CD4-positive, alpha-beta memory T cell (primary cell): ENCODE data around the gene TEX10. TPM values are rescaled to one million over a fixed set of nuclear protein-coding genes. Genes with fewer than 3 reads are reported as not detected.
A peak's percentile ranks its signal among the peaks of the same experiment; 100 is the strongest.

Source experiments
- CTCF ChIA-PET: fragments of 350-600 bp; sonication (Branson Sonifier 250); formaldehyde crosslinking; loops from one replicate; lab custom pipeline; 2021; ENCODE audit warnings: inconsistent platforms; ENCODE audit not compliant: partially characterized antibody; lab: Charles Lee
- POLR2A ChIA-PET: fragments of 350-600 bp; sonication (Branson Sonifier 250); formaldehyde crosslinking; loops from one replicate; lab custom pipeline; 2021; ENCODE audit not compliant: partially characterized antibody; lab: Charles Lee
- DNase-seq, 5 donors: peaks; one replicate each; pipeline versions ENCODE4 v3.0.0 to v3.0.0-alpha.2; 2020 to 2022; ENCODE audit warnings: mixed read lengths in 1 of 5
- H3K27ac ChIP-seq: one replicate; pipeline ENCODE4 v1.7.0; 2013; ENCODE audit warnings: low read depth, low read length
- H3K27me3 ChIP-seq: 2 replicates; pipeline ENCODE4 v1.7.0; 2013; ENCODE audit warnings: mild to moderate bottlenecking, low read length, moderate library complexity; ENCODE audit not compliant: insufficient read depth
- H3K36me3 ChIP-seq: 2 replicates; pipeline ENCODE4 v1.7.0; 2013; ENCODE audit warnings: mild to moderate bottlenecking, low read length, moderate library complexity; ENCODE audit not compliant: insufficient read depth
- H3K4me1 ChIP-seq: 2 replicates; pipeline ENCODE4 v1.7.0; 2013; ENCODE audit warnings: mild to moderate bottlenecking, low read length, moderate library complexity; ENCODE audit not compliant: insufficient read depth
- H3K4me3 ChIP-seq, 2 donors: one replicate each; pipeline ENCODE4 v1.7.0; 2013; ENCODE audit warnings: low read length in 2 of 2, mild to moderate bottlenecking in 1 of 2
- H3K9me3 ChIP-seq, 2 donors: one replicate each; pipeline ENCODE4 v1.7.0; 2013; ENCODE audit warnings: low read length in 2 of 2, control low read depth in 1 of 2; ENCODE audit not compliant: control insufficient read depth in 1 of 2
- H3K27ac Mint-ChIP-seq, 7 donors: one replicate each; pipeline ENCODE4 v1.8.0; 2020 to 2021; ENCODE audit warnings: mixed read lengths in 7 of 7, mild to moderate bottlenecking in 6 of 7, inconsistent platforms in 3 of 7, moderate library complexity in 3 of 7
- H3K27me3 Mint-ChIP-seq, 2 donors: one replicate each; pipeline ENCODE4 v1.8.0; 2020 to 2021; ENCODE audit warnings: mixed read lengths in 2 of 2
- H3K36me3 Mint-ChIP-seq, 2 donors: one replicate each; pipeline ENCODE4 v1.8.0; 2020 to 2021; ENCODE audit warnings: mixed read lengths in 2 of 2, inconsistent platforms in 1 of 2, mild to moderate bottlenecking in 1 of 2
- H3K4me1 Mint-ChIP-seq, 4 donors: one replicate each; pipeline ENCODE4 v1.8.0; 2020 to 2021; ENCODE audit warnings: mixed read lengths in 4 of 4, mild to moderate bottlenecking in 1 of 4
- H3K4me3 Mint-ChIP-seq, 8 donors: one replicate each; pipeline ENCODE4 v1.8.0; 2020 to 2021; ENCODE audit warnings: mixed read lengths in 8 of 8, mild to moderate bottlenecking in 7 of 8, moderate library complexity in 6 of 8, inconsistent platforms in 3 of 8
- H3K9me3 Mint-ChIP-seq, 8 donors: one replicate each; pipeline ENCODE4 v1.8.0; 2020 to 2021; ENCODE audit warnings: mixed read lengths in 8 of 8, mild to moderate bottlenecking in 5 of 8, inconsistent platforms in 3 of 8, moderate library complexity in 1 of 8
- intact Hi-C: fragments of 100-400 bp; cut with micrococcal nuclease; formaldehyde crosslinking; loops from one replicate; pipeline ENCODE4 v1.15.1; 2023
- polyA plus RNA-seq, 2 donors: library from polyadenylated mRNA; unstranded; fragments of 300-500 nt; fragmentation: Illumina TruSeq; gene quantifications; one replicate each; pipeline ENCODE4 v1.2.3, GENCODE V29; 2021
- total RNA-seq, 2 experiments: library from RNA; stranded (reverse); gene quantifications; one replicate each; pipeline ENCODE4 v1.2.3, GENCODE V29; 2021

TEX10 gene
- total and polyA plus RNA-seq, 4 experiments from 2014 or later = 5.6 to 22.8 (median 19.2) TPM

DNA sequence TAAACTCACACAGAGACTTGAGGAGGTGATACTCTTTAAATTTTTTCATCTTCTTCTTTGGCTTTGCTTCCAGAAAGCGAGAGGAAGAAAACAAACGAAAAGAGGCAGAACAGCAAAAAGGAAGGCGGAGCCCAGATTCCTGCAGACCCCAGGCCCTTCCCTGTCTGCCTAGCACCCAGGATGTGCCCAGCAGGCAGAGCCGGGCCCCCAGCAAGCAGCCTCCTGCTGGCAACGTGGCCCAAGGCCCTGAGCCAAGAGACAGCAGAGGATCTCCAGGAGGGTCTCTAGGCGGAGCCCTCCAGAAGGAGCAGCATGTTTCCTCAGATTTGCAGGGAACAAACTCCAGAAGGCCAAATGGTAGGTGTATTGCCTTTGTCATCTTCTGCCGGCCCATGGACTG lies 68.5 kb downstream of the TEX10 start:
- POLR2A ChIA-PET = no interaction called here
- Histone ChIP-seq H3K4me1 (no peaks in the 10 kb centered on the region), H3K9me3 (no peaks in the 10 kb centered on the region), H3K36me3 (peaks cover 8% of the 10 kb centered on the region), H3K27ac (no peak overlapping the region), H3K27me3 (no peaks in the 10 kb centered on the region), H3K4me3 (no peak overlapping the region)
- H3K4me3 Mint-ChIP-seq = no peak overlapping the region
- intact Hi-C loops = no loop called here
- H3K36me3 Mint-ChIP-seq = peaks cover 61 to 71% of the 10 kb centered on the region in 2 donors
- CTCF ChIA-PET = no interaction called here
- no peak overlapping the region for H3K27ac Mint-ChIP-seq
- H3K9me3 Mint-ChIP-seq = peaks cover 3 to 24% (median 11%) of the 10 kb centered on the region in 8 donors
- no peak for DNase-seq
- no peaks in the 10 kb centered on the region for H3K27me3 Mint-ChIP-seq
- H3K4me1 Mint-ChIP-seq = peaks cover 0 to 4% (median 2%) of the 10 kb centered on the region in 4 donors

DNA sequence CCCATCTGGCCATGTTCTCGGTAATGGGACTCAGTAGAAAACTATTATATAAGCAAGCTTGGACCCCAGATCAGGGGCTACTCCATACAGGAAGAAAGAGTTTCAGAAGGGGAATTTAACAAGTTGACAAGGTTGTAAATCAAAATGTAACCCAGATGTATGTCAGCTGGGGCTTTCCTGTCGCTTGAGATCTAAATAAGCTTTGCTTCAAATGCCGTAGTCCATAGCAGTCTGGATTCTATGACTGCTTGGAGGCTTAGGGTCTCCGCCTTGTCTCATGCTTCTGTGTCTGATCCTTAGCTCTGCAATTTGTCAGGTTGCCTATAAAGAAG lies 70.4 kb downstream of the TEX10 start:
- H3K9me3 Mint-ChIP-seq = peaks cover 0 to 15% (median 10%) of the 10 kb centered on the region in 8 donors
- Histone ChIP-seq H3K4me1 (no peaks in the 10 kb centered on the region), H3K4me3 (no peak overlapping the region), H3K36me3 (peaks cover 8% of the 10 kb centered on the region), H3K27me3 (no peaks in the 10 kb centered on the region), H3K27ac (no peak overlapping the region), H3K9me3 (no peaks in the 10 kb centered on the region)
- ChIA-PET POLR2A (no interaction called here), CTCF (no interaction called here)
- DNase-seq = no peak
- peaks cover 0 to 1% (median 0%) of the 10 kb centered on the region in 4 donors for H3K4me1 Mint-ChIP-seq
- H3K27ac Mint-ChIP-seq = peak overlapping the region in 1 of 7 donors; percentile 38
- no peak overlapping the region for H3K4me3 Mint-ChIP-seq
- H3K36me3 Mint-ChIP-seq = peaks cover 60 to 65% of the 10 kb centered on the region in 2 donors
- intact Hi-C loops = no loop called here
- H3K27me3 Mint-ChIP-seq = no peaks in the 10 kb centered on the region

DNA sequence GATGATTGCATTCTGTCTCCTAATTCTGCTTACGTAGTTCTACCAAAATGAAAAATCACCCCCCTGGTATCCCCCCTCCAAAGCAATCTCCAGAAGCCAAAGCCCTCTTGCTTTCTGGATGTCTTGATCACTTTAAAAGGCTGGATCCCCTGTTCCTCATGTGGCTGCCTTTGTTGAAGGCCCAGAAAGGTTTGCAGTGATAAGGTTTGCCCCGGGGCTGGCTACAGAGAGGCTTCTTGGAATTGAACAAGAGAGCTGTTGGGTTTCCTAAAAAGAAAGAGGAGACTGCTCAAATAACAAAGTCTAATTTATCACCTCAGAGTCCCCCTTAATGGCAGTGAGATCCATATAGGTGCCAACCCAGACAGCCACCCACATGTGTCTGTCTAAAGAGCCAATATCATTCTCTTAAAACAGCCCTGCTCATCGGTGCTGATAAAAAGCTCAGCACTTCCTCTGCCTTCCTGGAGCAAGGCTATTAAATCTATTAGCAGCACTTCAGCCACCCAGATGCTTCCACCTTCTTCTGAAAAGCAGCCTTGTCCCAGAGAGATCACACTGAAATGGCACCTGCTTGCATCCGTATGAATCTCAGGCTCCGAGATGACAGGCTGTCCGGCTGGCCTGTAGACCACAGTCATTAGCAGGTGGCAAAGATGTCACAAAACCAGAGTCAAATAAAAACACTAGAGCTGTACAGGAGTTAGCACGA lies 70.9 kb downstream of the TEX10 start:
- H3K4me3 Mint-ChIP-seq = no peak overlapping the region
- H3K36me3 Mint-ChIP-seq = peaks cover 60 to 64% of the 10 kb centered on the region in 2 donors
- ChIA-PET POLR2A (no interaction called here), CTCF (no interaction called here)
- no peak overlapping the region for H3K4me3 ChIP-seq
- peaks cover 0 to 1% (median 0%) of the 10 kb centered on the region in 4 donors for H3K4me1 Mint-ChIP-seq
- no peak overlapping the region for H3K27ac ChIP-seq
- no peaks in the 10 kb centered on the region for H3K27me3 Mint-ChIP-seq
- no peaks in the 10 kb centered on the region for H3K4me1 ChIP-seq
- no peaks in the 10 kb centered on the region for H3K27me3 ChIP-seq
- intact Hi-C loops = no loop called here
- H3K36me3 ChIP-seq = peaks cover 8% of the 10 kb centered on the region
- no peaks in the 10 kb centered on the region for H3K9me3 ChIP-seq
- H3K9me3 Mint-ChIP-seq = peaks cover 0 to 15% (median 10%) of the 10 kb centered on the region in 8 donors
- H3K27ac Mint-ChIP-seq = no peak overlapping the region
- DNase-seq = no peak

DNA sequence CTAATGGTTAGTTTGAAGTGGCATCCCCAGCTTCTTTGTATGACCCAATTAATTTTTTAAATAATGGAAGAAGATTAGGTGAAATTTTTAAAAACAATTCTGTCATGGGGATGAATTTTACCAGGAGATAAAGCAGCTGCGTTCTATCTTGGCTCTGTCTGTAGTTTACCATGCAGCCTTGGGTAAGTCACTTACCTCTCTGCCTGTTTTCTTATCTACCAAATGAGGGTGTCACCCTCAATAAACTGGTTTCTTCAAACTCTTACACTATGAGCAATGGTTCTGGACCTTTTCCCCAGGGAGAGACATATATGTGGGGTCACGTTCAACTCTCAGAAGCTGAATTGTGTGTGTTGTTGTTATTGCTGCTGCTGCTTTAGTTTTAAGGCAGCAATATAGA lies 71.7 kb downstream of the TEX10 start:
- Mint-ChIP-seq H3K4me1 (no peaks in the 10 kb centered on the region), H3K27me3 (no peaks in the 10 kb centered on the region), H3K36me3 (peaks cover 59 to 65% of the 10 kb centered on the region in 2 donors), H3K27ac (no peak overlapping the region), H3K4me3 (no peak overlapping the region), H3K9me3 (peaks cover 0 to 12% (median 7%) of the 10 kb centered on the region in 8 donors)
- DNase-seq = no peak
- Histone ChIP-seq H3K9me3 (no peaks in the 10 kb centered on the region), H3K4me3 (no peak overlapping the region), H3K4me1 (no peaks in the 10 kb centered on the region), H3K36me3 (peaks cover 8% of the 10 kb centered on the region), H3K27me3 (no peaks in the 10 kb centered on the region), H3K27ac (no peak overlapping the region)
- ChIA-PET CTCF (no interaction called here), POLR2A (no interaction called here)
- intact Hi-C loops = no loop called here

DNA sequence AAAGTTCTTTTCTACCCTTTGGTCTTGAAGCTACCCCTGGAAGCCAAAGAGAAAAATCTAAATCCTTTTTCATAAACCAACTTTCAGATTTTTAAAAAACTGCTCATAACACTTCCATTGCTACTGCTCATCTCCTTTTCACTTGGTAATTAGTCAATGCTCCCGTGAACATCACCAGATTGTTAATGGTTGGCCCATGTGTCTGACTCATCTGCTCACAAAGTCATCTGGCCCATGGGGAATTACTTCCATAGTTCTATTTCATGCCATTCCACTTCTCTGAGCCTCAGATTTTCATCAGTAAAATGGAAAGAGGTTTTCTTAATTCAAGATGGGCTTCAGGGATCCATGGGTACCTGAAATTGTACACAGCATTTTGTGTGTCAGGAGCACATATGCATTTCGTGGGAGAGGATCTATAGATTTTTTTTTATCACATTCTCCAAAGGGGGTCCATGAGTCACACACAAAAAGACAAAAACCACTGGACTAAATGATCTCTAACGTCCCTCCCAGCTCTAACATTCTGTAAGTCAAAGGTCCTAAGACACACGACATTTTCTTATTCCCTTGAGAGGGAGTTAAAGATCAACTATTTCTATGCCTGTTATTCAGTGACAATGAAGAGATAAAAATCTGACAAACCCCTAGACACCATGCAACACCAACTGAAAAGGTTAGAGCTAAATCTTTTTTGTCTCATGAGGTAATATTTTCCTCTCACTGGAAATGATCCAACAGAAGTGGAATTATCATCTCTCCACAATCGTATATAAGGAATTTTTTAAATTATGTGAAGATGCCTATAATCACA lies 75.4 kb downstream of the TEX10 start:
- ChIA-PET POLR2A (no interaction called here), CTCF (interaction anchor here (2.1 kb wide), 1 partner anchor 8 kb away, joined by 4 read pairs; no protein-coding TSS in a partner anchor)
- H3K4me1 ChIP-seq = no peaks in the 10 kb centered on the region
- Mint-ChIP-seq H3K27ac (peak overlapping the region in 1 of 7 donors; percentile 17), H3K36me3 (peaks cover 50 to 52% of the 10 kb centered on the region in 2 donors), H3K4me1 (no peaks in the 10 kb centered on the region), H3K4me3 (no peak overlapping the region), H3K9me3 (no peaks in the 10 kb centered on the region), H3K27me3 (no peaks in the 10 kb centered on the region)
- H3K27me3 ChIP-seq = no peaks in the 10 kb centered on the region
- no peaks in the 10 kb centered on the region for H3K36me3 ChIP-seq
- no peak overlapping the region for H3K4me3 ChIP-seq
- DNase-seq = no peak
- H3K9me3 ChIP-seq = no peaks in the 10 kb centered on the region
- intact Hi-C loops = no loop called here
- no peak overlapping the region for H3K27ac ChIP-seq

DNA sequence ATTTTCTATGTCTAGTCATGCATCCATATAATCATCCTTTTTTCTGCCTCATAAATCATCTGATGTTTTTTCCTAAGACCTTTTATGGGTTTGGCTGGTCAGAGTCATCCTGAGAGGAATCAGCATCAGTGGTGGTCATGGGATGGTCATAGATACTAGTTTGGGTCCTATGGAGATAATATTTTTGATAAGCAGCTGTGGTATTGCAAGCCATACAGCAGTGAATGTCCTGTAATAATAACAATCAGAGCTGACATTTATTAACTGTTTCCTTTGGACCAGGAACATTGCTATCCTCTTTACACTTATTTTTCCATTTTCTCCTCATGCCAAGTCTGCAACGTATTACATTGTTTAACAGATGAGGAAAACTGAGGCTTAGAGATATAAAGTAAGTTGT lies 83.1 kb downstream of the TEX10 start:
- H3K4me3 Mint-ChIP-seq = no peak overlapping the region
- Histone ChIP-seq H3K36me3 (peaks cover 14% of the 10 kb centered on the region), H3K4me3 (no peak overlapping the region), H3K27ac (no peak overlapping the region), H3K4me1 (no peaks in the 10 kb centered on the region), H3K9me3 (no peaks in the 10 kb centered on the region), H3K27me3 (no peaks in the 10 kb centered on the region)
- DNase-seq = no peak
- intact Hi-C loops = no loop called here
- H3K27ac Mint-ChIP-seq = no peak overlapping the region
- no peaks in the 10 kb centered on the region for H3K4me1 Mint-ChIP-seq
- ChIA-PET POLR2A (no interaction called here), CTCF (no interaction called here)
- H3K9me3 Mint-ChIP-seq = no peaks in the 10 kb centered on the region
- no peaks in the 10 kb centered on the region for H3K27me3 Mint-ChIP-seq
- H3K36me3 Mint-ChIP-seq = peaks cover 32 to 35% of the 10 kb centered on the region in 2 donors

DNA sequence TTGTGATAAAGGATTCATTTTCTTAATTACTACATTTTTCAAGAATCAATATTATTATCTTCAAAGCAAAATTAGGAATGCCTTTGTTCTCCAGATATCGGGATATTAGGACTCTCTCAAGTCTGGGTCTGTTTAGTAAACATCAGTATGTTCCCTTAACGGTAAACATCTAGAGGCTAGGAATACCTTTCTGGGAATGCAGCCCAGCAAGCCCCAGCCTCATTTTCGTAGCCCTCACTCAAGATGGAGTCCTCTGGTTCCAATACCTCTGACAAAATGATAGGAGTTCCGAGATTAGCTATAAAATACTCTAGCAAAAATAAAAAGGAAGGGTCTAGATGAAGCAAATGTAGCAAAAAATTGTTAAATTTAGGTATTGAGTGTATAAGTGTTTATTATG lies 84.5 kb downstream of the TEX10 start:
- Mint-ChIP-seq H3K4me3 (no peak overlapping the region), H3K27me3 (no peaks in the 10 kb centered on the region), H3K4me1 (no peaks in the 10 kb centered on the region), H3K36me3 (peaks cover 37 to 41% of the 10 kb centered on the region in 2 donors), H3K9me3 (no peaks in the 10 kb centered on the region), H3K27ac (no peak overlapping the region)
- no peaks in the 10 kb centered on the region for H3K9me3 ChIP-seq
- H3K4me3 ChIP-seq = no peak overlapping the region
- no peaks in the 10 kb centered on the region for H3K4me1 ChIP-seq
- H3K27me3 ChIP-seq = no peaks in the 10 kb centered on the region
- DNase-seq = no peak
- H3K36me3 ChIP-seq = peaks cover 14% of the 10 kb centered on the region
- intact Hi-C loops = no loop called here
- ChIA-PET POLR2A (no interaction called here), CTCF (no interaction called here)
- H3K27ac ChIP-seq = no peak overlapping the region
